D721Med (cell line): Measurements from ENCODE around the gene UBE2I.

Experiments
- DNase-seq: peaks from one replicate; pipeline ENCODE4 v3.0.0; 2011; ENCODE audit warnings: low spot score; ENCODE audit not compliant: insufficient read length
- FAIRE-seq: peaks from 2 replicates; lab custom pipeline; 2011; peaks lifted over from hg19 to GRCh38; lab: Jason Lieb, UNC
- CTCF ChIP-seq: IDR thresholded peaks from 2 replicates; pipeline ENCODE4 v1.5.1; 2012; ENCODE audit warnings: mild to moderate bottlenecking, control low read depth; ENCODE audit not compliant: insufficient read depth; ENCODE audit errors: missing control alignments

Gene UBE2I

GRCh38 chr16:1366712-1367299, 57.4 kb downstream of the UBE2I start:
- FAIRE-seq (no peak), DNase-seq (no peak)
- no peak for TF ChIP-seq CTCF

- DNase-seq = no peak
Measured at GRCh38 chr16:1367486-1368174, 58.2 kb downstream of the UBE2I start.

GRCh38 chr16:1371054-1371978, 61.9 kb downstream of the UBE2I start:
- FAIRE-seq (no peak), DNase-seq (no peak)
- TF ChIP-seq CTCF = no peak

More at GRCh38 chr16:1367486-1368174, 58.2 kb downstream of the UBE2I start:
- no peak for TF ChIP-seq CTCF
- no peak for FAIRE-seq

GRCh38 chr16:1372292-1372950, 63.0 kb downstream of the UBE2I start:
- no peak for FAIRE-seq
- DNase-seq = no peak
- TF ChIP-seq CTCF = no peak

- no peak for DNase-seq
- FAIRE-seq = no peak
- TF ChIP-seq CTCF = no peak
Measured at GRCh38 chr16:1374418-1375297, 65.2 kb downstream of the UBE2I start.

- no peak for DNase-seq
- no peak for FAIRE-seq
- TF ChIP-seq CTCF = no peak
Measured at GRCh38 chr16:1375298-1375640, 65.8 kb downstream of the UBE2I start.
